Fibroblast of pulmonary artery (primary cell): ENCODE results near the gene AQP3.
"Not testable (repeated sequence)": the region's sequence is repeated elsewhere in the genome, so short reads cannot be mapped to it uniquely, and the experiment has no call there.

Experiments
- DNase-seq: peaks from one replicate; pipeline ENCODE4 v3.0.0-alpha.2; 2010; ENCODE audit warnings: low read depth
- H3K4me3 ChIP-seq: replicated peaks from 2 replicates; pipeline ENCODE4 v1.5.1; 2011; ENCODE audit warnings: low read depth, mild to moderate bottlenecking, control low read depth, low read length, moderate library complexity
- TF ChIP-seq, protein P1 (sequence below): IDR thresholded peaks from 2 replicates; pipeline ENCODE4 v1.5.1; 2011; ENCODE audit warnings: mild to moderate bottlenecking, control low read depth, low read length, inconsistent platforms; ENCODE audit errors: missing control alignments

Gene AQP3

DNA sequence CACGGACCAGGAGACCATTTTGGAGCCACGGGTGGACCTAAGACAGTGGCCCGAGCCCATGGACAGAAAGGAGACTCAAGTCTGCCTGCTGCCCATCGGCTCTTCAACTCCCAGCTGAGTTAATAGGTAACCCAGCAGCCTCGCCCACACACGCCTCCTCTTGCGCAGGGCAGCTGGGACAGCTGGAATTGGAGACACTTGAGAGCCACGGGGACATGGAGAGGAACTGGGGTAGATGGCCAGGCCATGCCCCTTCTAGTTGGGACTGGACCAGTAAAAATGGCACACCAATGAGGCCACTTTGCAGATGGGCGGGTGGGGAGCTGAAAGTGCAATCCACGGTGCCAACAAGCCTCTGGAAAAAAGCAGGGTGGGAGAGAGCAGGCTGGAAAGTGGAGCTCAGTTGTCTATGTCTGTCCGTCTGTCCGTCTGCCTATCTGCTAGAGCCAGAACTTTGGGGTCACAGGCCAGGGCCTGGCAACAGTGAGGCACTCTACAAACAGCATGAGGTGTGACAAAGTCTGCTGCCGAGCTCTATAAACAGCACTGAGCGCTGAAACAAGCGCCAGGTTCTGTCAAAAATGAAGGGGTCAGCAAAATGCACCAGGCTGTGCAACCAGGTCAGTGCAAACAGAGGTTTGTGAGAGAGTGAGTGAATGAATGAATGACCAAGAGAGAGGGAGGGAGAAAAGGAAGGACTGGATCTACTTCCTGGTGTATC is 52.1 kb downstream of the AQP3 start:
- H3K4me3 ChIP-seq, DNase-seq: not testable (repeated sequence)

DNA sequence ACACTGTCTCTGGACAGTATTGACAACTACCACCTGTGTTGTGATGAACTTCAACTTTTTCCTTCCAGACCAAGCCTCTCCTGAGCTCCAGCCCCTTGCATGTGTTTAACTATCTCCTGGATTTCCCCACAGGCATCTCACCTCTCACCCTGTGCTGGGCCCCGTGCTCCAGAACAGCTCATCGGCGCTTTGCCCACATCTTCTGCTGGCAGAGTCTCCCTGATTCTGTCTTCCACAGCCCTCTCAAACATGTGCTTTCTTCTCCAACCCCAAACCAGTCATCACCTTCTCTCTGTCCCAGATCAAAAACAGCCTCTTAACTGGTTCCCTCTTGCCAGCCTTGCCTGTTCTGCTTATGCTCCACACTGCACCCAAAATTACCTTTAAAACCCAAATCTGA is 53.4 kb downstream of the AQP3 start:
- H3K4me3 ChIP-seq, DNase-seq: not testable (repeated sequence)

DNA sequence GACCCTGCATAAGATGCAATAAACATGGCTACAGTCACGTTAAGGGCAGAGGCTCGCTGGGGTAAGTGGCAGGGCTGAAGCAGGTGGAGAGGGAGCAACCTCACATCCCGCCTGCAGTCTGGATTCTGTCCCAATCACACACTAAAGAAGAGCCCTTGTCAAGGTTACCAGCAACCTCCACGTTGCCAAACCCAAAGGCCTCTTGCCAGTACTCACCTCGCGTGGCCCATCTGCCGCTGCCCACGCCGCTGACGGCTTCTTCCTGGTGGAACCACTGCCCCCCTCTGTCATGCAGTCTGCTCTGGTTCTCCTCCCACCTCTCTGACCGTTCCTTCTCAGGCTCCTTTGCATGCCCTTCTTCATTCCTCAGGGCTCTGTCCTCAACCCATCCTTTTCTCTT is 53.8 kb downstream of the AQP3 start:
- no peak for DNase-seq
- no peak overlapping the region for H3K4me3 ChIP-seq
- TF ChIP-seq, protein P1, sequence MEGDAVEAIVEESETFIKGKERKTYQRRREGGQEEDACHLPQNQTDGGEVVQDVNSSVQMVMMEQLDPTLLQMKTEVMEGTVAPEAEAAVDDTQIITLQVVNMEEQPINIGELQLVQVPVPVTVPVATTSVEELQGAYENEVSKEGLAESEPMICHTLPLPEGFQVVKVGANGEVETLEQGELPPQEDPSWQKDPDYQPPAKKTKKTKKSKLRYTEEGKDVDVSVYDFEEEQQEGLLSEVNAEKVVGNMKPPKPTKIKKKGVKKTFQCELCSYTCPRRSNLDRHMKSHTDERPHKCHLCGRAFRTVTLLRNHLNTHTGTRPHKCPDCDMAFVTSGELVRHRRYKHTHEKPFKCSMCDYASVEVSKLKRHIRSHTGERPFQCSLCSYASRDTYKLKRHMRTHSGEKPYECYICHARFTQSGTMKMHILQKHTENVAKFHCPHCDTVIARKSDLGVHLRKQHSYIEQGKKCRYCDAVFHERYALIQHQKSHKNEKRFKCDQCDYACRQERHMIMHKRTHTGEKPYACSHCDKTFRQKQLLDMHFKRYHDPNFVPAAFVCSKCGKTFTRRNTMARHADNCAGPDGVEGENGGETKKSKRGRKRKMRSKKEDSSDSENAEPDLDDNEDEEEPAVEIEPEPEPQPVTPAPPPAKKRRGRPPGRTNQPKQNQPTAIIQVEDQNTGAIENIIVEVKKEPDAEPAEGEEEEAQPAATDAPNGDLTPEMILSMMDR, result no peak

DNA sequence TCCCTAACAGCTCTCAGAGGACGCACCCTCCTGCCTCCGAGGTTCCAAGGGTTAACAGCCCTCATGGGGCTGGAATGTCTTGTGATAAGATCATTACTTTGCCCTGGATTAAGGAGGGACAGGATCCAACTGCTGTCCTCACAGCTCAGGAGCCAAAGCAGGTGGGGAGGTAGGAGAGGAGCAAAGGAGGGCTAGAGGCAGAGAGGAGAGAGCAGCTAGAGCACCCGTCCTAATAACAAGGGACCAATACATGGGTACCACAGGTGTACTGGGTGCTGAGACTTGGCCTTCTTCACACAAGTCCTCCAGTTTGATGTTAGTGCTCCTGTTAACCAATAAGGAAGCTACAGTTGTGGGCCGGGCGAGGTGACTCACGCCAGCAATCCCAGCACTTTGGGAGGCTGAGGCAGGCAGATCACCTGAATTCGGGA is 54.8 kb downstream of the AQP3 start:
- not testable (repeated sequence) for DNase-seq, H3K4me3 ChIP-seq
